Stimulated activated CD8-positive, alpha-beta memory T cell treated with anti-CD3 and anti-CD28 coated beads, Interleukin-12 subunit alpha, Interleukin-12 subunit beta, amount 100 ng/mL, for 1 hour (primary cell): ENCODE measurements around the gene ZNF574.
"Not testable (repeated sequence)": the region's sequence is repeated elsewhere in the genome, so short reads cannot be mapped to it uniquely, and the experiment has no call there.

Source experiments
- DNase-seq: peaks from one replicate; pipeline ENCODE4 v3.0.0-alpha.2; 2020; ENCODE audit warnings: low read depth

ZNF574 gene

DNA sequence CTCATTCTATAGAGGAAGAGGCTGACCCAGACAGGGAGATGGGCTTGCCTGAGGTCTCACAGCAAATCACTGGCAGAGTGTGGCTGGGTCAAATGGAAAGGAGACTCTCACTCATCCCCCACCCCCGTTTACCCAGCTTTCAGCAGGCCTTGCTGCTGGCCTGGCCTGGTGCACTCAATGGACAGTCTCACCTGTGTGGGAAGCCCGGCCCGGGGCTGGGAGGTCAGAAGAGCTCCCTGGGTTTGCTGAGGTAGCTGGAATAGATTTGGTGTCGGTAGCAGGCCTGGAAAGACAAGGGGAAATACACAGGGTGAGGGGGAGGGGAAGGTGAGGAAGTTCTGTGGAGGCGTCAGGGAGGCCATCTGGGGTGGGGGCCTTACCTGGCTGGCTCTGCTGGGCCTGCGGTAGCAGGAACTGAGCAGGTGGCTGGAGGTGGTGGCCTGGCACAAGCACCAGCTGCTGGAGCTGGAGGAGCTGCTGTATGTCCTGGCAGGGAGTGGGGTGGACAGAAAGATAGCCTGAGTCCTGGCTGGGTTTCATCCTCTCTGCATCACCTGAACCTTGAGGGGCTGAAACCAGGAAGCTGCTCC is 23.5 kb downstream of the ZNF574 start:
- DNase-seq = no peak

DNA sequence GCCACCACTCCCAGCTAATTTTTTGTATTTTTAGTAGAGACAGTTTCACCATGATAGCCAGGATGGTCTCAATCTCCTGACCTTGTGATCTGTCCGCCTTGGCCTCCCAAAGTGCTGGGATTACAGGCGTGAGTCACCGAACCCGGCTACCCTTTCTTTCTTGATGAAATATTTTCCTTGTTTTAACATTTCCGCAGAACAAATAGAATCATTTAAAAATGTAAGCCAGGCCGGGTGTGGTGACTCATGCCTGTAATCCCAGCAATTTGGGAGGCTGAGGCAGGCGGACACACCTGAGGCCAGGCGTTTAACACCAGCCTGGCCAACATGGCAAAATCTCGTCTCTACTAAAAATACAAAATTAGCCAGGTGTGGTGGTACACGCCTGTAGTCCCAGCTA is 24.3 kb downstream of the ZNF574 start:
- not testable (repeated sequence) for DNase-seq

DNA sequence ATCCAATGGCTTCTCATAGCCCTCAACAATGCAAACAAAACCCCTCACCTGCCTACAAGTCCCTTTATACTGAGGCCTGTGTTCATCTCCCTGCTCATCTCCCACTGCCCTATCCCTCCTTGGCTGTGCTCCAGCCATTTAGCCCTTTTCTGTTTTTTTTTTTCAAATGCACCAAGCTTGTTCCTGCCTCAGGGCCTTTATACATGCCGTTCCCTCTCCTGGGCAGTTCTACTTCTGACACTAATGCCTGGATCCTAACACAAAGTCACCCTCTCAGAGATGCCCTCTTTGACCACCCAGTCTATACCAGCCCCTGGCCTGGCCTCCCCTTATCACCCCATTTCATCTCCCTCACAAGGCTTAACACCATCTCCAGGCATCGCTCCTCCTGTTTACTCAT is 26.9 kb downstream of the ZNF574 start:
- DNase-seq = no peak

DNA sequence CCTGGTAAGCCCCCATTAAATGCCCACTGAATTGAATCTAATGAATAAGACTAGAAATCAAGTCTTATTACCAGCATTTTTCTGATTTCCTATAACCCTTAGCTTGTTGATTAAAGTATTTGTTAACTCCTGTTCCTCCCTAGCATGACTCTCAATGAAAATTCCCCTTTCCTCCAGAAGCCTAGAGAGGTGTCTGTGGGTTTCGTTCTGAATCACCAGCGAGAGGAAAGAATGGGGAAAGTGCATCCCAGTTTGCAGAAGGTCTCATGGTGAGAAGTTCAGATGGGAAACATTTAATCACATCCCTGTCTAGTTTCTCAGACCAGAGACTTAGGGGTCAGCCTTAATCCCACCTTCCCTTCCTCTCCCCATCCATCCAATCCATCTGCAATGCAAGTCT is 29.4 kb downstream of the ZNF574 start:
- no peak for DNase-seq

DNA sequence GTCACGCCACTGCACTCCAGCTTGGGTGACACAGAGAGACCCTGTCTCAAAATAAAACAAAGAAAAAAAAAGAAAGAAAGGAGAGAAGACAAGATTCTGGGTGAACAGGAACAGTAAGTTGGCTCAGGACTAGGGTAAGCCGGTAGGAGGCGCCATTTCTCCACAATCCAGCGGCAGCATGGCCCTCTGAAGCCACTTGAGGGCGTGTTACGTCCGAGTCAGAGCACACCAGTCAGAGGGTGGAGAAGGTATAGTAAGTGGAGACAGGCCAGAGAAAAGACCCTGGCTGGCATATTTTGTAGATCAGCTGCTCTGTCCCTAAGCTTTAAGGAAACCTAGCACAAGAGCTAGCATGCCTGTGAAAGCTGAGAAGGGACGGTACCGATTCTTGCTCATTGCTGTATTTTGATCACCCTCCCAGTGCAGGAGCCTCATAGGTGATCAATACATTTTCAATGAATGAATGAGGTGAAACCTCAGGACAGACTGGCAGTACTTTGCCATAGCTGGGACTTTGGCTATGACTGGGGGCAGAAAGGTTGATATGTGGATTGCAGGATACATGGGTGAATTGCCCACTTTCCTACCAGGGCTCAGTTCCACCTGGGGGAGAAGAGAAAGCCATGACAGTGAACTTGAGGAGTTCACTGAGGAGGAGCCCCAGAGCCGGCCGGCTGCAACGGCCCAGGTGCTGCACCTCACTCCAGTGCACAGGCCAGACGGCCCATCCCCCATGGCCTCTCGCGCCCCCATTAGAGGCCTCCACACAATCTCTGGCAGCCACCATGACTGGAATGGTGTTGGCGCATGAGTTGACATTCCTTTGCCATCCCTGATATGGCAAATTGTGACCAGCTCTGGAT is 32.8 kb downstream of the ZNF574 start:
- DNase-seq = peak; percentile 86

DNA sequence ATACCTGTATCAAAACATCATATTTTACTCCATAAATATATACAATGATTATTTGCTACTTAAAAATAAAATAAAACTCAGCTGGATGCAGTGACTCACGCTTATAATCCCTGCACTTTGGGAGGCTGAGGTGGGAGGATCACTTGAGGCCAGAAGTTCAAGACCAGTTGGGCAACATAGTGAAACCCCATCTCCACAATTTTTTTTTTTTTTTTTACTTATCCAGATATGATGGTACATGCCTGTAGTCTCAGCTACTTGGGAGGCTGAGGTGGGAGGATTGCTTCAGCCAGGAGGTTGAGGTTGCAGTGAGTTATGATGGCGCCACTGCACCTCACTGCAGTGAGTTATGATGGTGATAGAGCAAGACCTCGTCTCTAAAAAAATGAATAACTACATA is 33.9 kb downstream of the ZNF574 start:
- DNase-seq = no peak

DNA sequence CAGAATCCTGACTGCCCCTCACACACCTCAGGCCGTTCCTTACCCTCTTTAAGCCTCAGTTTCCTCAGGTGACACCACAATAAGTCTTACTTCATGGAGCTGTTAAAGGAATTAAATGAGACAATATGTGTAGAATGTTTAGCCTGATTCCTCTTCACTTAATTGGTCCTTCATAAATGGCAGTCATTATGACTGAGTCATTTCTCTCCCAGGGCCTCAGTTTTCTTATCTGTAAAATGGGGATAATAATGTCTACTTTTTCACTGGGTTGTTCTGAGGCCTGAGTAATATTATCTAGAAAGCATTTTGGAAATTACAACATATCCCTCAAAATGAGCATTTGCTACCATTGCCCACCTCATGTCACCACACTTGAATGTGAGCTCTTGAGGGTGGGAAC is 34.7 kb downstream of the ZNF574 start:
- no peak for DNase-seq

DNA sequence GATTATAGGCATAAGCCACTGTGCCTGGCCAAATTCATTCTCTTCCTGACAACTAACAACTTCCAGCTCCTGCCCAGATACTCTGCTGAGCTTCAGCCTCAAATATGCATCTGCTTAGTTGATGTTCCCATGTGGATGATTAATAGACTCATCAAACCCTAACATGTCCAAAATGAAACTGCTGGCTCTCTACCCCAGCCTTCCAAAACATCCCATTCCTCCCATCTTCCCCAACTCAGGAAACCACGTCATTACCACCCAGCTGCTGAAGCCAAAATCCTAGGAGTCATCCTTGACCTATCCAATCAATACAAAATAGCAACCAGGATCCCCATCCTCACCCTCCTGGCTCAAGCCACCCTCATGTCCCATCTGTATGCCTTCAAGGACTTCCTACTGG is 35.4 kb downstream of the ZNF574 start:
- no peak for DNase-seq

DNA sequence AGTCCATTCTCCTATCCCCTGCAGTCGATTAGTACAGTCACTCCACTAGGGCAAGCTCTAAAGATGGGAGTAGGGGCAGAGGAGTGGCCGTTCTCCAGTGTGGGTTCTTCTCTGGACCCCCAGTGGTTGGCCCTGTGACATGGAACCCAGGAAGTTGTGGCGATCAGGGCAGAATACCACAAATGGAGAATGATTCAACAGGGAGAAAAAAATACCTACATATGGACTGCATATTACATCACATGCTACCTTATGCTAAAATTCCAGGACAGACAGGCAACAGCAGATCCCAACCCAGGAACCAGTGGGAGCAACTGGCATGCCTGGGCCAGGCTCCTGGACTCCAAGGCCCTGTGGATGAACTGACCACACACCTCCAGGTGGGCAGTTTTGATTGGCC is 35.8 kb downstream of the ZNF574 start:
- DNase-seq = no peak

DNA sequence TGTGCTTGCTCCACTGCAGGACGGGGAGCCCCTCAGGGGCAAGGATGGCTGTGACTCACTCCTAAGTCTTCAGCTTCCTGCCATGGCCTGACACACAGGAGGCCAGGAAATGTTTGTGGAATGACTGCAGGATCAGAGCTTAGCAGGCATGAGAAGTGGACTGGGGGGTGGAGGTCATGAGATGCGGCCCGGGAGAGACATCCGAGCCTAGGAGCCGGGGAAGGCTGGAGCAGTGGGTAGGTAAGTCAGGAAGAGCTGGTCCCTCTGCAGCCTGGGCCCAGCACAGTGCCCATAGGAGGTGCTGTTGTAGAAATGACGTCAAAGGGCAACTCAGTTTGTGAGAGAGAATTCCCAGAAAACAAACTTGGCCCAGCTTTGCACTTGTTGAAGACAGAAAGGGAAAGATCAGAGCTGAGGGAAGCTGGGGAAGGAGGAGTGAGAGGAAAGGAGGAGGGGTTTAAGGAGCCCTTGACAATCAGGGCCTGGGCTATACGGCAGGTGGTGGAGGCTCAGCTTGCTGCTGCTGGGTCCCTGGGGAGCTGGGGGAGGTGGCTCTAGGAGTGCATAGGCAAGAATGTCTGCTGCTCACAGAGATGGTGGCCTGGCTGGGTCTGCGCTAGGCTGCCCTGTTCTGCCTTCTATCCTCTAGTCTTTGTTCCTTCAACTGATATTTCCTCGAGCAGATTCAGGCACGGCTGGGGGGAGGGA is 37.8 kb downstream of the ZNF574 start:
- no peak for DNase-seq

DNA sequence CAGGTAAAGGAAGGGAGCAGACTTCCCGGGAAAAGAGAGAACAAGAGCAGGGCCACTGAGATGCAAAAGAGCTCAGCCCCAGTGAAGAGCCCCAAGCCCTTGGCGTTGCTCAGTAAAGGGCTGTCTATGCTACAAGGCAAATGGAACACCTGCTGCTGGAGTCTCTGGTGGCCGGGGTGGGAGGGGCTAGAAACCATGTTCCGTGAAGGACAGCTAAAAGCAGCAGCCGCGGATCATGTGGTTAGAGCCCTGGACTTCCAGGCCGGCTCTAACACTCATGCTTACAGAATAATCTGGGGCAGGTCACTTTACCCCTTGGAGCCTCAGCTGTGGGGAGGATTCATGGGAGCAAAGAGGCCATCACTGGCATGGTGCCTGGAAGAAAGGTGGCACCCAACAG is 38.4 kb downstream of the ZNF574 start:
- DNase-seq = no peak

DNA sequence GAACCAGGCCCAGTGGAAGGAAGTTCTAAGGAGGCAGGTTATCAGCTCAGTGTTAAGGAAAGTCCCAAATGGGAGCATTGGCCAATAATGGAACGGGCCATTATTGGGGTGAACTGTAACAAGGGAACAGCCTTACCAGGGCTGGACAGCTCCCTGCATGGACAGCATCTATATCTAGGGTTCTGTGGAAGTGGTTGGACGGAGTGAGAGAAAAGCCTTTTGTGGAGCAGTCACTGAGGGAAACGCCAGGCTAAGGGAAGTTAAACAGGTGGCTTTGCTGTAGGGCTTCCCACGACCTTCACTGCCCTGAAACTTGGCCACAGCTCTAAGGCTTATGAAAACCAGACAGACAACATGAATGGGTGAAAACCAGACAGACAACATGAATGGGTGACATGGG is 39.3 kb downstream of the ZNF574 start:
- DNase-seq = no peak

DNA sequence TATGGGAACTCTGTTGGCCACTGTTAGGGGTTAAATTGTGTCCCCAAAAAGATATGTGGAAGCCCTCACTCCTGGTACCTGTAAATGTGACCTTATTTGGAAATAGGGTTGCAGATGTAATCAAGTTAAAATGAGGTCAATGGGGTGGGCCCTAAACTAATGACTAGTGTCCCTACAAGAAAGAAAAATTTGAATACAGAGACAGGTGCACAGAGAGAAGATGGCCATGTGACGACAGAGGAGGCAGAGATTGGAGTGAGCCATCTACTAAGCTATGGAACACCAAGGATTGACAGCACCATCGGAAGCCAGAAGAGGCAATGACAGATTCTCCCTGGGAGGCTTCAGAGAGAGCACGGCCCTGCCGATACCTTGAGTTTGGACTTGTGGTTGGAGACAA is 39.7 kb downstream of the ZNF574 start:
- DNase-seq = no peak

DNA sequence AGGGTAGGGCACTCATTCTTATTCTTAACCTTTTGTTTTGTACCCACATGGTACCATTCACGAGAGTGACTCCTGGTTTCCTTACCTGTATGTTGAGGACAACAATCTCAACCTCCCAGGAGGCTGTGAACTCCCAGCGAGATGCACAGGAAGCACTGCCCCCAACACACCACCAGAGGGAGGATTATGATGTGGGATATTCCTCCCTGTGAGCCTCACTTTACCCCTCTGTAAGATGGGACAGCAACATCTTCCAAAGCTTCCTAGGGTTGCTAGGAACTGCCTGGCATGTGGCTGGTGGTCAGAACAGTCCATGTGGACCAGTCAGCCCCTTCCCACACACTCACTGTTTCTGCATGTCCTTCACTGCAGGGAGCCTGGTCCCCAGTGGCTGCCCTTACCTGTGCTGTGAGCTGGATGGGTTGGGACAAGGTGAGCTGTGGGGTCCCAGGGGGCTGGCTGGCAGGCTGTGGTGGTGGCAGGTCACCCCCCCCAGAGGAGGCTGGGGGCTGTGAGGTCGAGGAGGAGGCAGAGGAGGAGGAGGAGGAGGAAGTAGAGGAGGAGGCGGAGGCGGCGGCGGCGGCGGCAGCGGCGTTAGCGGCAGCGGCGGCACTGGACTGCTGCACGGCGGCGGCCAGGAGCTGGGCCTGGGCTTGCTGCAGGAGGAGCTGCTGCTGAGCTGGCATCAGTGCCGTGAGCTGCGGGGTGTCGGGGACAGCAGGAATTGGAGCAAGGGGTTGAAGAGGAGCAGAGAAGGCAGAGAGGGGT is 40.5 kb downstream of the ZNF574 start:
- no peak for DNase-seq

DNA sequence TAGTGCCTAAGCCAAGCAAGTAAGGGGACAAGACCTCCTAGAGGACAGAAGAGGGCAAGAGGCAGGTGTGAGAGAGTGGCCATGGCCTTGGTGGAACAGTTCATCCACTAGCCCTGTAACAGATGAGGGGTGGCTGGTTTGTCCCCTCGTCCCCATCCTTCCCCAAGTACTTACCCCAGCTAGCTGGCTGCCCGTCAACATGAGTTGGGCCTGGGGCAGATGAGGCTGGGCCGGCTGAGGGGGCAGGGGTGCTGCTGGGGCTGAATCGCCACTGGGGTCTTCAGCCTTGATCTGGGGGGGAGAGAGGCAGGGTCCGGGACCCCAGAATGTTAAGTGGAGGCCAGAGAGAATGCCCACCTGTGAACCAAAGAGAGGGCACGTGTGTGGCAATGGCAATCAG is 41.1 kb downstream of the ZNF574 start:
- no peak for DNase-seq

DNA sequence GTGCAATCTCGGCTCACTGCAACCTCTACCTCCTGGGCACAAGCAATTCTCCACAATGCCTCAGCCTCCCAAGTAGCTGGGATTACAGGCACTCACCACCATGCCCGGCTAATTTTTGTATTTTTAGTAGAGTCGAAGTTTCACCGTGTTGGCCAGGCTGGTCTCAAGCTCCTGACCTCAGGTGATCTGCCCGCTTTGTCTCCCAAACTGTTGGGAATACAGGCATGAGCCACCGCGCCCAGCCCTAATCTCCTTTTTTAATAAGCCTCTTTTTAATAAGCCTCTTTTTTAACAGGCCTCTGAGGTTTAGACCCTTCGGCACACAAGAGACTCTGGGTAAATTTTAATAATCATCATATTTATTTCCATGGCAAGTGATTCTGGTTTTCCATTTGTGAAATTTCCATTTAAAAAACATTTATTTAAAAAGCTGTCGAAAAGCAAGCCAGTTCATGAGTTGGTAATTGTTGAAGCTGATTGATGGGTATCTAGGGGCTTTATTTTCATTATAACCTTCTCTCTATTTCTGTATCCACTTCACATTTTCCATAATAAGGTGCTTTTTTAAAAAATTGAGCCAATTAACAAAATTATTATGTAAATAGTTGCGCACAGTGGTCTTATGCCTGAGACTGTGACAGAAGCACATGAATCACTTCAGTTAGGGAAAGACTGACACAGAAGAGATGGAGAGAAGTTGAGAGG is 44.5 kb downstream of the ZNF574 start:
- DNase-seq = no peak

DNA sequence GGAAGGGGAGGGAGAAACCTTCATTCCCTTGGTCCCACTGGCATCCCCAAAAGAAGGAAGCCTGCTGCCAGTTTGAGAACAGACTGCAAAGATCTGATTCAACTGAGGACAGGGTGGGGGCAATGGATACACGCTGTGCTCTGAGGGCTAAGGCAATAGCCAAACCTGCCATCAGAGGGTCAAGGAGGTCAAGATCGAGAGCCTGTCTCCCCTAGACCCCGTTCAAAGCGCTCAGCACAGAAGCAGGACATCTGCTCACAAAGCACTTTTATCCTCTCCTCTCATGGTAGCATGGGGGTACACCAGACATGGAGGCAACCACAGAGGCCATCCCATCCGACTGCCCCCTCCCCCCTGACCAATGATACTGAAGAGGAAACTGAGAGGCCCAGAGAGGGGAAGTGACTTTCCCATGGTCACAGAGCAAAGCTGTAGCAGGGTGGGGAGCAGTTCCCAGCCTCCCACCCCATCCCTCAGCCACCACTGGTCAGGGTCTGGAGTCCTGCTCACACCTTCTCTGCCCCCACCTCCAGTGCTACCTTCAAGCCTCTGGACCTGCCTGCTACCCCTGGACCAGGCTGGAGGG is 45.2 kb downstream of the ZNF574 start:
- no peak for DNase-seq

DNA sequence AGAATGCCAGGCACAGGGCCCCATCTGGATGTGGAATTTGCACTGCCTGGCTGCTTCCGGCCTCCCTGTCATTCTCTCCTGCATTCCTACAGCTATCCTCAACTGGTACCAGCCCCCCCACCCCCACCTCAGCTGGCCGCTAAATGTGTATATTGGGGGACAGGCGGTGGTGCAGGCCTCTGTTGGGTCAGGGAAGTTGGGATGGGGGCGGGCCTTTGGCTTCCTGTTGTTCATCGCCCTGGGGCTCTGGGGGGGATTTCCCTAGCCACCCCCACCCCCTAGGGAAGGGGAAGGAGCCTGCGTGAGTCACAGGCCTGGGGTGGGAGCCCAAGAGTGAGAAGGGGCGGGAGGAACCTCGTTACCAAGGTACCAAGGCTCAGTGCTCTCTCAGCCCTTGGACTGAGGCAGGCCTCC is 45.7 kb downstream of the ZNF574 start:
- DNase-seq = peak; percentile 71

DNA sequence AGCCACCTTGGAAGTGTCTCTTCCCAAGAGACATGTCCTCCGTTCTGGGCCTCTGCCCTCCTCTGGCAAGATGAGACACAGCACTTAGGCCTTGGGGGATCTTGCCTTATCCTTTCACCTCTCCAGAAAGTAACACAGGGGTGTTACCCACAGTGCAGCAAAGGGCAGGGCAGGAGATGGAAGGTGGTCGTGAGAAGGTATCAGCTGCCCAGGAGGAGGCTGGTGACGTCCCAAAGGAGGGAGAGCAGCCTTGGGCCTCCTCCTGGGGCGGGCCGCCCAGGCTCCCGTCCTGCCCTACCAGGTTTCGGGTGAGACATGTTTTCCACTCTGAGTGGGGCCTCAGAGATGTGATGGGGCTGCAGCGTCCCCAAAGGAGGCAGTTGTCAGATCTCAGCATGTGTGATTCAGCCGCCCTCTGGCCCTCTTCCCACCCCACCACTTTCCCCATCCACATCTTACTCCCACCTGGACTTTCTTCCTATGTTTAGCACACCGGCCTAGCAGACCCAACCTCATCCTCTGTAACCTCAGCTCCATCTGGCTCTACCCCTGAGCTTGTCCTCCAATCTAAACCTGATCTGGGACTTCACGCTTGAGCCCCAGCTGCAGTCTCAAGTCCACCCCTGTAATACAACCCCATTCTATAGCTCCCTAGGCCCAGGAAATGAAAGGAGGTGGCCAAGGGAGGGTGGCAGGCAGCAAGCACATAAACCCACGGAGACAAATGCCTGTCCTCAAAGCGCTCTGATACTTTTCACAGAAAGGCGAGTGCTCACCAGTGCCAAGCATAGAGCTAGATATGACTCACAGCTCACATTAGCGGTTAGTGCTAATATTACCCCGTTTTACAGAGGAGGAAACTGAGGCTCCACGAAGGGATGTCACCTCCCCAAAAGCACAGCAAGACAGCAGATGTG is 47.0 kb downstream of the ZNF574 start:
- DNase-seq = peak; percentile 44

DNA sequence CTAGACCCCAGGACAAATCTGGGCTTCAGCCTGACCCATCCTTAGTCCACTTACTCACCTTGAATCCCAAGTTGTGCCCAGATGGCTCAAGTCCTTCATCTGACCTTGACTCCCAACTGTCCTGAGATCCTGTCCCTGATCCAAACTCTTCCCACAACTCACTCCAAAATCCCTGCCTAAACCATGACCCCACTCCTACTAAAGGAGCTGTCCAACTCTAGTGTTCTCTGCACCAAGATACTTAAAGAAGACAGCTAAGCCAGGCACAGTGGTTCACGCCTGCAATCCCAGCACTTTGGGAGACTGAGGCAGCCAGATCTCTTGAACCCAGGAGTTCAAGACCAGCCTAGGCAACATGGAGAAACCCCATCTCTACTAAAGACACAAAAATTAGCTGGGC is 47.8 kb downstream of the ZNF574 start:
- DNase-seq = no peak
